WTC11 (cell line): ENCODE data around the gene UNCX. TPM values are rescaled to one million over a fixed set of nuclear protein-coding genes. Genes with fewer than 3 reads are reported as not detected.

Experiments
- ATAC-seq: fragments of 200-7000 bp; cut with Tn5 transposase; 2 replicates; pipeline ENCODE4 v1.10.0; 2021; ENCODE audit warnings: mild to moderate bottlenecking, moderate library complexity
- CTCF ChIA-PET: fragments of 300-600 bp; sonication (Branson Sonifier 250); formaldehyde crosslinking; loops from one replicate; lab custom pipeline; 2021; ENCODE audit warnings: antibody characterized with exemption; lab: Charles Lee
- POLR2A ChIA-PET: fragments of 350-600 bp; sonication (Branson Sonifier 250); formaldehyde crosslinking; loops from one replicate; lab custom pipeline; 2021; ENCODE audit warnings: antibody characterized with exemption; lab: Charles Lee
- DNase-seq: peaks from one replicate; pipeline ENCODE4 v3.0.0; 2021; ENCODE audit warnings: low spot score
- H3K27ac Mint-ChIP-seq: 2 replicates; pipeline ENCODE4 v1.8.0; 2021; ENCODE audit warnings: mixed read lengths
- H3K27me3 Mint-ChIP-seq: 2 replicates; pipeline ENCODE4 v1.8.0; 2021; ENCODE audit warnings: low read depth, mild to moderate bottlenecking, moderate library complexity, mixed read lengths
- H3K36me3 Mint-ChIP-seq: 2 replicates; pipeline ENCODE4 v1.8.0; 2021; ENCODE audit warnings: mixed read lengths
- H3K4me1 Mint-ChIP-seq: 2 replicates; pipeline ENCODE4 v1.8.0; 2022; ENCODE audit warnings: mixed read lengths
- H3K4me3 Mint-ChIP-seq: 2 replicates; pipeline ENCODE4 v1.8.0; 2021; ENCODE audit warnings: mild to moderate bottlenecking, moderate library complexity, mixed read lengths
- H3K9me3 Mint-ChIP-seq: 2 replicates; pipeline ENCODE4 v1.8.0; 2021; ENCODE audit warnings: mixed read lengths
- CREB1 ChIP-seq: sonication (generic); formaldehyde crosslinking; IDR thresholded peaks from 2 replicates; pipeline ENCODE4 v1.8.0; 2023; ENCODE audit warnings: mild to moderate bottlenecking, missing genetic modification reagents
- CTCF ChIP-seq: fragments of 200-600 bp; IDR thresholded peaks from 2 replicates; pipeline ENCODE4 v1.8.0; 2022; ENCODE audit warnings: antibody characterized with exemption
- EMX1 ChIP-seq: fragments of 250-450 bp; sonication (Bioruptor Pico); IDR thresholded peaks from 2 replicates; pipeline ENCODE4 v1.8.0; 2021; ENCODE audit warnings: mild to moderate bottlenecking
- FOXK1 ChIP-seq: sonication (generic); formaldehyde crosslinking; IDR thresholded peaks from 2 replicates; pipeline ENCODE4 v1.8.0; 2022; ENCODE audit warnings: mild to moderate bottlenecking, moderate library complexity, missing genetic modification reagents
- FOXP4 ChIP-seq: sonication (generic); formaldehyde crosslinking; IDR thresholded peaks from 2 replicates; pipeline ENCODE4 v1.8.0; 2022; ENCODE audit warnings: mild to moderate bottlenecking, missing genetic modification reagents
- GRHL2 ChIP-seq: fragments of 250-450 bp; sonication (Bioruptor Pico); IDR thresholded peaks from 2 replicates; pipeline ENCODE4 v1.8.0; 2022; ENCODE audit warnings: mild to moderate bottlenecking, moderate library complexity; ENCODE audit not compliant: insufficient replicate concordance, severe bottlenecking
- NFE2L1 ChIP-seq: sonication (generic); formaldehyde crosslinking; IDR thresholded peaks from 2 replicates; pipeline ENCODE4 v1.8.1; 2023; ENCODE audit warnings: missing genetic modification reagents
- NR1H2 ChIP-seq: sonication (generic); formaldehyde crosslinking; IDR thresholded peaks from 2 replicates; pipeline ENCODE4 v1.9.0; 2021; ENCODE audit warnings: mild to moderate bottlenecking, moderate library complexity, missing genetic modification reagents
- PRRX2 ChIP-seq: fragments of 250-450 bp; sonication (Bioruptor Pico); IDR thresholded peaks from 2 replicates; pipeline ENCODE4 v1.8.0; 2021; ENCODE audit warnings: mild to moderate bottlenecking
- TCF7 ChIP-seq: sonication (generic); formaldehyde crosslinking; IDR thresholded peaks from 2 replicates; pipeline ENCODE4 v1.8.0; 2022; ENCODE audit warnings: mild to moderate bottlenecking, low read depth, missing genetic modification reagents, moderate library complexity
- ZNF281 ChIP-seq: sonication (generic); formaldehyde crosslinking; IDR thresholded peaks from 2 replicates; pipeline ENCODE4 v1.8.0; 2023; ENCODE audit warnings: mild to moderate bottlenecking, missing genetic modification reagents
- ZNF423 ChIP-seq: fragments of 250-450 bp; sonication (Bioruptor Pico); IDR thresholded peaks from 2 replicates; pipeline ENCODE4 v2.1.2; 2022; ENCODE audit warnings: mild to moderate bottlenecking, moderate library complexity
- ZNF671 ChIP-seq: fragments of 250-450 bp; sonication (Bioruptor Pico); IDR thresholded peaks from 2 replicates; pipeline ENCODE4 v1.8.0; 2021; ENCODE audit warnings: mild to moderate bottlenecking
- ZSCAN18 ChIP-seq: fragments of 250-450 bp; sonication (Bioruptor Pico); IDR thresholded peaks from 2 replicates; pipeline ENCODE4 v2.1.2; 2022; ENCODE audit warnings: mild to moderate bottlenecking, moderate library complexity
- total RNA-seq: library from RNA; stranded (reverse); gene quantifications from 3 replicates; pipeline ENCODE4 v1.2.3, GENCODE V29; 2021
- TF ChIP-seq, protein P1 (sequence below): sonication (generic); formaldehyde crosslinking; IDR thresholded peaks from 2 replicates; pipeline ENCODE4 v1.8.1; 2023; ENCODE audit warnings: mild to moderate bottlenecking, missing genetic modification reagents, borderline replicate concordance
- TF ChIP-seq, protein P2 (sequence below): sonication (generic); formaldehyde crosslinking; IDR thresholded peaks from 2 replicates; pipeline ENCODE4 v1.8.1; 2022; ENCODE audit warnings: mild to moderate bottlenecking, moderate library complexity, missing genetic modification reagents
- TF ChIP-seq, protein P3 (sequence below): sonication (generic); formaldehyde crosslinking; conservative IDR thresholded peaks from 2 replicates; pipeline ENCODE4 v1.8.1; 2022; ENCODE audit warnings: mild to moderate bottlenecking, missing genetic modification reagents

UNCX gene
- total RNA-seq, 1 experiment from 2014 or later = not detected

DNA sequence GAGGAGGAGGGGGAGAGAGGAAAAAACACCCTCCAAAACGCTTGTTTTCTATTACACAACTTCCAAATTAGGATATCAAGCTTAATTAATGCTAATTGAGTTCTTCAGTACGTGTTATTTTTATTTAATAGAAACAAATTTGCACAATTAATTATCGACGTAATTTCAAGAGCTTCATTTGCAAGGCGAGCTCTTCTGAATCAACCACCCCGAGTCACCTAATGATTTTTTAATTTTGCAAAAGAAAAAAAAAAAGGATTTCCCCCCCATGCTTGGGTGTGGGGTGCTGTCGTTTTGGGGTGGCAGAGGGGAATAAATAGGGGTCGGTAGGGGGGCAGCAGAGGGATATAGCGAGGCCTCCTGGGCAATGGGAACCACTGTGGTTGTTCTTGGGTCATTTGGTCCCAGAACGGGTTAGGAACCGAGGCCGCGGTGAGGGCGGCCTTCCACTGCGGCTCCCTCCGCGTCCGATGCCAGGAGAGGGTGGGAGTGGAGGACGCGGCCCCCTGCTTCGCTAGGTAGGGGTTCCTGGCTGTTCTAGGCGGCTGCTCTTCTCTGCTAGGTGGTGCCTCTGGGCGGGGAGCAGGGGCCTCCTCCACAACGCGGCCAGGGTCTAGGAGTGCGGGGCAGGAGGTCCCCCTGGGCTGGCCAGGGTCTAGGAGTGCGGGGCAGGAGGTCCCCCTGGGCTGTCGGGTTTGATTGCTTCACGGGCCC is 7.3 kb downstream of the UNCX start:
- POLR2A ChIA-PET = interaction anchor here (0.7 kb wide), 1 partner anchor 13 kb away, joined by 4 read pairs; no protein-coding TSS in a partner anchor
- TF ChIP-seq, protein P1, sequence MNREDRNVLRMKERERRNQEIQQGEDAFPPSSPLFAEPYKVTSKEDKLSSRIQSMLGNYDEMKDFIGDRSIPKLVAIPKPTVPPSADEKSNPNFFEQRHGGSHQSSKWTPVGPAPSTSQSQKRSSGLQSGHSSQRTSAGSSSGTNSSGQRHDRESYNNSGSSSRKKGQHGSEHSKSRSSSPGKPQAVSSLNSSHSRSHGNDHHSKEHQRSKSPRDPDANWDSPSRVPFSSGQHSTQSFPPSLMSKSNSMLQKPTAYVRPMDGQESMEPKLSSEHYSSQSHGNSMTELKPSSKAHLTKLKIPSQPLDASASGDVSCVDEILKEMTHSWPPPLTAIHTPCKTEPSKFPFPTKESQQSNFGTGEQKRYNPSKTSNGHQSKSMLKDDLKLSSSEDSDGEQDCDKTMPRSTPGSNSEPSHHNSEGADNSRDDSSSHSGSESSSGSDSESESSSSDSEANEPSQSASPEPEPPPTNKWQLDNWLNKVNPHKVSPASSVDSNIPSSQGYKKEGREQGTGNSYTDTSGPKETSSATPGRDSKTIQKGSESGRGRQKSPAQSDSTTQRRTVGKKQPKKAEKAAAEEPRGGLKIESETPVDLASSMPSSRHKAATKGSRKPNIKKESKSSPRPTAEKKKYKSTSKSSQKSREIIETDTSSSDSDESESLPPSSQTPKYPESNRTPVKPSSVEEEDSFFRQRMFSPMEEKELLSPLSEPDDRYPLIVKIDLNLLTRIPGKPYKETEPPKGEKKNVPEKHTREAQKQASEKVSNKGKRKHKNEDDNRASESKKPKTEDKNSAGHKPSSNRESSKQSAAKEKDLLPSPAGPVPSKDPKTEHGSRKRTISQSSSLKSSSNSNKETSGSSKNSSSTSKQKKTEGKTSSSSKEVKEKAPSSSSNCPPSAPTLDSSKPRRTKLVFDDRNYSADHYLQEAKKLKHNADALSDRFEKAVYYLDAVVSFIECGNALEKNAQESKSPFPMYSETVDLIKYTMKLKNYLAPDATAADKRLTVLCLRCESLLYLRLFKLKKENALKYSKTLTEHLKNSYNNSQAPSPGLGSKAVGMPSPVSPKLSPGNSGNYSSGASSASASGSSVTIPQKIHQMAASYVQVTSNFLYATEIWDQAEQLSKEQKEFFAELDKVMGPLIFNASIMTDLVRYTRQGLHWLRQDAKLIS (CRISPR knock-in tag) = no peak
- no peak for TF ChIP-seq ZNF281 (CRISPR knock-in tag)
- TF ChIP-seq PRRX2 (CRISPR knock-in tag) = no peak
- 0 out of 2 replicates have a peak, but pooled peaks have one; percentile 25 for TF ChIP-seq ZNF423 (CRISPR knock-in tag)
- no peak for TF ChIP-seq NR1H2 (CRISPR knock-in tag)
- TF ChIP-seq, protein P2, sequence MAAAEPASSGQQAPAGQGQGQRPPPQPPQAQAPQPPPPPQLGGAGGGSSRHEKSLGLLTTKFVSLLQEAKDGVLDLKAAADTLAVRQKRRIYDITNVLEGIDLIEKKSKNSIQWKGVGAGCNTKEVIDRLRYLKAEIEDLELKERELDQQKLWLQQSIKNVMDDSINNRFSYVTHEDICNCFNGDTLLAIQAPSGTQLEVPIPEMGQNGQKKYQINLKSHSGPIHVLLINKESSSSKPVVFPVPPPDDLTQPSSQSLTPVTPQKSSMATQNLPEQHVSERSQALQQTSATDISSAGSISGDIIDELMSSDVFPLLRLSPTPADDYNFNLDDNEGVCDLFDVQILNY = no peak
- TF ChIP-seq ZSCAN18 (CRISPR knock-in tag) = no peak
- TF ChIP-seq FOXP4 = no peak
- no peak for TF ChIP-seq EMX1 (CRISPR knock-in tag)
- TF ChIP-seq, all 79 proteins: peak for 1

GRCh38 chr7:1240517-1241257 is 8.0 kb downstream of the UNCX start:
- Mint-ChIP-seq H3K36me3 (no peaks in the 10 kb centered on the region), H3K9me3 (no peaks in the 10 kb centered on the region), H3K27me3 (peaks cover 92% of the 10 kb centered on the region), H3K4me3 (peak overlapping the region; percentile 62), H3K4me1 (peaks cover 36% of the 10 kb centered on the region), H3K27ac (no peak overlapping the region)
- DNase-seq (peak; percentile 56), ATAC-seq (peak; percentile 24)
- CTCF ChIA-PET = interaction anchor here (0.6 to 2.1 kb wide), 8 partner anchors 9 to 172 kb away, joined by 3 to 14 read pairs (median 4); no protein-coding TSS in a partner anchor
- POLR2A ChIA-PET = interaction anchor here (1.6 kb wide), 1 partner anchor 13 kb away, joined by 4 read pairs; no protein-coding TSS in a partner anchor
- TF ChIP-seq FOXK1 (CRISPR knock-in tag) (no peak), GRHL2 (CRISPR knock-in tag) (no peak), CTCF (no peak), CREB1 (CRISPR knock-in tag) (no peak), NFE2L1 (CRISPR knock-in tag) (no peak), ZSCAN18 (CRISPR knock-in tag) (no peak), ZNF671 (CRISPR knock-in tag) (no peak), TCF7 (no peak)
- TF ChIP-seq, protein P3, sequence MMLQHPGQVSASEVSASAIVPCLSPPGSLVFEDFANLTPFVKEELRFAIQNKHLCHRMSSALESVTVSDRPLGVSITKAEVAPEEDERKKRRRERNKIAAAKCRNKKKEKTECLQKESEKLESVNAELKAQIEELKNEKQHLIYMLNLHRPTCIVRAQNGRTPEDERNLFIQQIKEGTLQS (CRISPR knock-in tag) = no peak

More for the DNA sequence above, 7.3 kb downstream of the UNCX start:
- peak; percentile 6 for ATAC-seq
- H3K27me3 Mint-ChIP-seq = peaks cover 92% of the 10 kb centered on the region
- peaks cover 36% of the 10 kb centered on the region for H3K4me1 Mint-ChIP-seq
- CTCF ChIA-PET = interaction anchor here (0.5 to 2.1 kb wide), 7 partner anchors 8 to 129 kb away, joined by 3 to 10 read pairs (median 4); no protein-coding TSS in a partner anchor
- H3K4me3 Mint-ChIP-seq = peak overlapping the region; percentile 62
- no peaks in the 10 kb centered on the region for H3K36me3 Mint-ChIP-seq
- H3K27ac Mint-ChIP-seq = no peak overlapping the region
- DNase-seq = no peak
- no peaks in the 10 kb centered on the region for H3K9me3 Mint-ChIP-seq
